ENCODE measurements around the gene TMUB1. TPM values are rescaled to one million over a fixed set of nuclear protein-coding genes. Genes with fewer than 3 reads are reported as not detected.

The TMUB1 gene
- total and polyA plus RNA-seq, 7 experiments from 2014 or later = 36.0 to 61.2 (median 42.2) TPM

DNA sequence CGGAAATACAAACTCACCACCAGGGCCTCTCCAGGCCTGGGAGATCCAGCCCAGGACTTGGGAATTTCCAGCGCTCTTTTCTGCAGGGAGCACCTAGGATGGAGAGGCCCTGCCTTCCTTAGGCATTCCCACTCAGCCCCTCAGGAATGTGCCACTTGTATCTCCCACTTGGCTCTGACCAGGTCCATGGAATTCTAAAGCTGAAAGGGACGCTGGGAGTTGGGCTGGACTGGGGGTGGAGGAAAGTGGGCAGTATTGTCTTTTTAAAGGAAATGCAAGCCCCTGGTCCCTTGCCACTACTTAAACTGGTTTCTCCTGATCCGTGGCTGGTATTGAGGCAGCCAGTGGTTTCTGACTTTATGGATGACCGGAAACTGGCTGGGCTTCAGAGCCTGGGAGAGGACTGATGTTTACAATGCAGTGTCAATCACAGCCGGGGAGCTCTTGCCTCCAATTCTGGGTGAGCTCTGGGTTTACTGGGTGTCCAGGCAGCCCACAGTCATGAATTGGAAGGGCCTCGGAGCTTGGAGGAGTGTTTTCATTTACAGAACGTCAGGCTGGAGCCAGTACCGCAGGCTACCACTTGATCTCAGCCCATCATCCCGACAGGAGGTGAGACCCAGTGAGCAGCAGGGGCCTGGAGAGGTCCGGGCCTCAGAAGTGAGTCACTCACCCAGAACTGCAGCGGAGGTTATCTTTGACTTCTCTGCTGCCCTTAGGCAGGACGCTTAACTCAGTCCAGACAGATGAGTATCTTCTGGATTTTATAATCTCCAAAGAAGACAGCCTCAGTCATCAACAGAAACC is 30.3 kb upstream of the TMUB1 start:
- intact Hi-C loops (cut with micrococcal nuclease) = loop anchor here in 1 of 2 donors (10.0 kb wide), 1 partner anchor 339 kb away; no protein-coding TSS in a partner anchor
- ChIA-PET CTCF (interaction anchor here (0.6 to 8.0 kb wide), 4 partner anchors 96 to 215 kb away, joined by 3 to 62 read pairs (median 4); no protein-coding TSS in a partner anchor), POLR2A (no interaction called here)
- peaks cover 0 to 3% (median 0%) of the 10 kb centered on the region in 3 experiments for H3K36me3 ChIP-seq (ENCODE audit: control insufficient read depth in 2 of 3, insufficient read depth in 3 of 3, low read length in 3 of 3)
- DNase-seq (no peak), ATAC-seq (no peak)
- Mint-ChIP-seq H3K27ac (peak overlapping the region in 1 of 9 donors; percentile 55), H3K4me3 (peak overlapping the region in 9 of 10 donors; percentile 17 to 72 (median 46)), H3K9me3 (no peaks in the 10 kb centered on the region), H3K4me1 (peaks cover 3 to 15% (median 5%) of the 10 kb centered on the region in 7 donors), H3K27me3 (peaks cover 0 to 21% (median 0%) of the 10 kb centered on the region in 5 donors), H3K36me3 (peaks cover 0 to 4% (median under 1%) of the 10 kb centered on the region in 5 donors)
- H3K4me3 ChIP-seq (ENCODE audit: low read length) = no peak overlapping the region
- peaks cover 0 to 4% of the 10 kb centered on the region in 2 donors for H3K27me3 ChIP-seq (ENCODE audit: control insufficient read depth in 2 of 2, insufficient read depth in 2 of 2, low read length in 2 of 2)
- no peaks in the 10 kb centered on the region for H3K9me3 ChIP-seq (ENCODE audit: control insufficient read depth in 2 of 3, low read length in 3 of 3)
- H3K27ac ChIP-seq (ENCODE audit: low read depth, low read length) = no peak overlapping the region
- H3K4me1 ChIP-seq (ENCODE audit: control insufficient read depth in 2 of 2, insufficient read depth in 2 of 2, low read length in 2 of 2) = no peaks in the 10 kb centered on the region

DNA sequence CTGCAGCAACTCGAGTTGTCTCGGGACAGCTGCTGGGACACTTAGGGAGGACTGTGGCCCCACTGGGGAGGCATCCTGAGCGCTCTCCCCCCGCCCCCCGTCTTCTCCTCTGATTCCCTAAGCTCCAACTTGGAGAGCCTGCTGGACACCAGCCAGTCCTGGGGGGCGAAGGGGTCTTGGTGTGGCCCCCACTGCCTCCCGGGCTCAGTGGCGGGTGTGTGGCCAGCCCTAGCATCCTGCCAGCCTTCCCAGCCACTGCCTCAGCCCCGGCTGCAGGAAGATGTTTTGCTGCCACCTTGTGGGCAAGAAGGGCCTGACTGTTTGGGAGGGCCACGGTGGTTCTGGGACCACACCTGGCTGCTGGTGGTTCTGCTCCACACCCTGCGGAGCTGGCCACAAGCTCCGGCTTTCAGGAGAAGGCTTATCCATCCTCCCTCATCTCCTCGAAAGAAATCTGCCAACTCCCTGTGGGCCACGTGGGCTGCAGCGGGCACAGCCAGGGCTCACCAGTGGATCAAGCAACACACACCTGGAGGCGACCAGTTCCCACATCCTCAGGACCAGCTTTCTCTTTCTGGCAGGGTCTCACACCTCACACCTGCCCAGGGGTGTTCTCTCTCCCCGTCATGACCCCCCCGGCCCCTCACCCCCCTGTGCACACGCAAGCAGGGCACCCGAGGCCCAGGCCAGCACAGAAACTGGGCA is 27.8 kb upstream of the TMUB1 start:
- H3K36me3 Mint-ChIP-seq = peaks cover 0 to 4% (median 0%) of the 10 kb centered on the region in 5 donors
- DNase-seq = peak; percentile 41 to 79 (median 71)
- POLR2A ChIA-PET = no interaction called here
- H3K4me3 Mint-ChIP-seq = peak overlapping the region in 1 of 10 donors; percentile 29
- peaks cover 0 to 9% (median 4%) of the 10 kb centered on the region in 7 donors for H3K4me1 Mint-ChIP-seq
- Histone ChIP-seq H3K27ac (ENCODE audit: low read depth, low read length) (no peak overlapping the region), H3K36me3 (ENCODE audit: control insufficient read depth in 2 of 3, insufficient read depth in 3 of 3, low read length in 3 of 3) (no peaks in the 10 kb centered on the region), H3K9me3 (ENCODE audit: control insufficient read depth in 2 of 3, low read length in 3 of 3) (no peaks in the 10 kb centered on the region), H3K4me3 (ENCODE audit: low read length) (no peak overlapping the region), H3K27me3 (ENCODE audit: control insufficient read depth in 2 of 2, insufficient read depth in 2 of 2, low read length in 2 of 2) (peaks cover 0 to 4% of the 10 kb centered on the region in 2 donors), H3K4me1 (ENCODE audit: control insufficient read depth in 2 of 2, insufficient read depth in 2 of 2, low read length in 2 of 2) (no peaks in the 10 kb centered on the region)
- no peaks in the 10 kb centered on the region for H3K9me3 Mint-ChIP-seq
- intact Hi-C loops (cut with micrococcal nuclease) = loop anchor here (1.0 to 10.0 kb wide), 12 partner anchors 24 to 824 kb away; partner anchors contain the start of genes ABCB8 (in 2 of the 2), SLC4A2 (in 2 of the 2) and AGAP3 (in 1 of the 2)
- CTCF ChIA-PET = interaction anchor here (0.6 to 8.0 kb wide), 25 partner anchors 9 to 220 kb away, joined by 3 to 62 read pairs (median 4); no protein-coding TSS in a partner anchor
- ATAC-seq = peak; percentile 82
- H3K27me3 Mint-ChIP-seq = peaks cover 0 to 20% (median 0%) of the 10 kb centered on the region in 5 donors
- H3K27ac Mint-ChIP-seq = no peak overlapping the region

DNA sequence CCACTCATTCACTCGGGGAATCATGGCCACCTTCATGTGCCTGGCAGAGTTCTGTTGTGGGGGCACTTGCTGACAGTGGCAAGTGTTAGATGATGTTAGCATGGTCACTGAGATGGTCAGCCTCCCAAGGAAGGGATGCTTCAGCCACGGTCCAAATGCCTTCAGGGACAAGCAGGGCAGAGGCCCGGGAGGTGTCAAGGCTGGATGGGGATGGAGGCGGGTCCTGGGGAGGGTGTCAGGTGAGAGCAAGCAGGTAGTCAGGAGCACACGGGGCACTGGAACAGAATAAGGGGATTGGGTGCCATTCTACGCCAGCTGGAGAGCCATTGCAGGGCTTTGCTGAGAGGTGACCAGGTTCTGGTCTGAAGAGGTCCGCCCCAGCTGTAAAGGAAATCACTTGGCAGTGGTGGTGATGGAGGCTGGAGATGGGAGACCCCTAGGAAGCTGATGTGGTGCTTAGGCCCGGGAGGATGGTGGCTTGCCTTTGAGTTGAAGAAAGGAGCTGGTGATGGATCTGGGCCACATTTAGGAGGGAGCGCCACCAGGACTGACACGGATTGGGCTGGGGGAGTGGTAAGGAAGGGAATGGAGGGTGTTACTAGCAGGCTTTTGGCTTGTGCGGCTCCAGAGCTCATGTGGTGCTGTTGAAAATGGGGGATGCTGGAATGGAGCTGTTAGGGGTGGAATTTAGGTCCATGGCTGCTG is 27.1 kb upstream of the TMUB1 start:
- Mint-ChIP-seq H3K27me3 (peaks cover 0 to 14% (median 0%) of the 10 kb centered on the region in 5 donors), H3K9me3 (no peaks in the 10 kb centered on the region), H3K4me1 (peaks cover 0 to 9% (median 3%) of the 10 kb centered on the region in 7 donors), H3K36me3 (peaks cover 0 to 4% (median 0%) of the 10 kb centered on the region in 5 donors), H3K4me3 (no peak overlapping the region), H3K27ac (no peak overlapping the region)
- no peaks in the 10 kb centered on the region for H3K36me3 ChIP-seq (ENCODE audit: control insufficient read depth in 2 of 3, insufficient read depth in 3 of 3, low read length in 3 of 3)
- no peaks in the 10 kb centered on the region for H3K4me1 ChIP-seq (ENCODE audit: control insufficient read depth in 2 of 2, insufficient read depth in 2 of 2, low read length in 2 of 2)
- no peak for DNase-seq
- ATAC-seq = no peak
- H3K27ac ChIP-seq (ENCODE audit: low read depth, low read length) = no peak overlapping the region
- no peak overlapping the region for H3K4me3 ChIP-seq (ENCODE audit: low read length)
- ChIA-PET CTCF (interaction anchor here (0.7 to 8.0 kb wide), 22 partner anchors 9 to 212 kb away, joined by 3 to 62 read pairs (median 4); partner anchors contain the start of gene CDK5), POLR2A (no interaction called here)
- peaks cover 0 to 4% of the 10 kb centered on the region in 2 donors for H3K27me3 ChIP-seq (ENCODE audit: control insufficient read depth in 2 of 2, insufficient read depth in 2 of 2, low read length in 2 of 2)
- H3K9me3 ChIP-seq (ENCODE audit: control insufficient read depth in 2 of 3, low read length in 3 of 3) = no peaks in the 10 kb centered on the region
- intact Hi-C loops (cut with micrococcal nuclease) = loop anchor here (2.0 to 10.0 kb wide), 4 partner anchors 24 to 824 kb away; partner anchors contain the start of genes AGAP3 (in 1 of the 2) and SLC4A2 (in 1 of the 2)

DNA sequence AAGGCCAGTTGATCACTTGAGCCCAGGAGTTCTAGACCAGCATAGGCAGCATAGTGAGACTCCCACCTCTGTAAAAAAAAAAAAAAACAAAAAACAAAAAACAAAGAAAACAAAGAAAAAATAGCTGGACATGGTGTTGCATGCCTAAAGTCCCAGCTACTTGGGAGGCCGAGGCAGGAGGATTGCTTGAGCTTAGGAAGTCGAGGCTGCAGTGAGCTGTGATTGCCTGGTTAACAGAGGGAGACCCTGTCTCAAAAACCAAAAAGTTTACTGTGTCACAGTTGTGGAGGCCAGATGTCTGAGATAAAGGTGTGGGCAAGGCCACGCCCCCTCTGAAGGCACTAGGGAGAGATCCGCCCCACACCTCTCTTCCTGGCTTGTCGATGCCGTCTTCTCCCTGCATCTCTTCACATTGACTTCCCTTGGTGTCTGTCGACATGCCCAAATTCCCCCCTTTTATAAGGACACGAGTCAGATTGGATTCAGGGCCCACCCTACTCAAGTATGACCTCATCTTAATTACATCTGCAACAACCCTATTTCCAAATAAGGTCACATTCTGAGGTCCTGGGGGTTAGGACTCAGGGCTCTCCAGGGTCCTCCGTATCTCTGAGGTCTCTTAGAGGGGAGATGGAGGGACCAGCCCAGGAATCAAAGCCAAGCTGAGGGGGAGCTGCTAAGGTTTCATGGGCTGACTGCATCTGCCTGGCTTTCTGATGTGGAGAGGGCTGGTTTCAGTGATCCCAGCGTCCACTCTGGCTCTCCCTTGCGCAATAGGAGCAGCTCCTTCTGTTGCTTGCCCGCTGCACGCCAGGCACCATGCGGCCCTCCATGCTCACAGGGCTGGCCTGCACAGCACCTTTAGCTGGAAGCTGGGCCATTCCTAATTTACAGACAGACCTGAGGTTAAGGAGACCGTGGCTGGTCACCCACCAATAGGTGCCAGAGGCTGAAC is 26.1 kb upstream of the TMUB1 start:
- intact Hi-C loops (cut with micrococcal nuclease) = loop anchor here (2.0 to 10.0 kb wide), 4 partner anchors 23 to 823 kb away; partner anchors contain the start of genes AGAP3 (in 1 of the 2) and SLC4A2 (in 1 of the 2)
- peaks cover 0 to 4% of the 10 kb centered on the region in 2 donors for H3K27me3 ChIP-seq (ENCODE audit: control insufficient read depth in 2 of 2, insufficient read depth in 2 of 2, low read length in 2 of 2)
- H3K4me1 ChIP-seq (ENCODE audit: control insufficient read depth in 2 of 2, insufficient read depth in 2 of 2, low read length in 2 of 2) = no peaks in the 10 kb centered on the region

DNA sequence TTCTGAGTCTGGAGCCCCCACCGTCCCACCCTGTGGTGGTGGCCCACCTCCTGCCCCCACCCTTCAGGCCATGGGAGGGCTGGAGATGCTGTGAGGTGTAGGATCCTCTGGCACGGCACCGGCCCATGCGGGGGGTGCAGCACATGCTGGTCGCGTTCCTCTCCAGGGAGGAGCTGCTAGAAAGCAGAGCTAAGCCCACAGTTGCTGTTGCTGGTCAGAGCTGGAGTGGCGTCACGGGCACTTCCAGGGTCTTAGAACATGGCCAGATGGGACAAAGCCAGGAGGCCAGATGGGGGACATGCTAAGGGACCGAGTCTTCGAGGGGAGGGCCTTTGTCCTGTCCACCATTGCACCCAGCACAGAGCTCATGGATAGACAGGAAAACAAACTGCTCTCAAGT is 24.6 kb upstream of the TMUB1 start:
- no peaks in the 10 kb centered on the region for H3K9me3 Mint-ChIP-seq
- Histone ChIP-seq H3K4me3 (ENCODE audit: low read length) (no peak overlapping the region), H3K27ac (ENCODE audit: low read depth, low read length) (no peak overlapping the region), H3K36me3 (ENCODE audit: control insufficient read depth in 2 of 3, insufficient read depth in 3 of 3, low read length in 3 of 3) (no peaks in the 10 kb centered on the region), H3K27me3 (ENCODE audit: control insufficient read depth in 2 of 2, insufficient read depth in 2 of 2, low read length in 2 of 2) (no peaks in the 10 kb centered on the region), H3K9me3 (ENCODE audit: control insufficient read depth in 2 of 3, low read length in 3 of 3) (no peaks in the 10 kb centered on the region), H3K4me1 (ENCODE audit: control insufficient read depth in 2 of 2, insufficient read depth in 2 of 2, low read length in 2 of 2) (no peaks in the 10 kb centered on the region)
- ChIA-PET POLR2A (interaction anchor here (0.7 to 1.9 kb wide), 3 partner anchors 15 to 1240 kb away, joined by 3 to 4 read pairs (median 3); partner anchors contain the start of gene ABCB8), CTCF (interaction anchor here (0.5 to 8.0 kb wide), 7 partner anchors 16 to 210 kb away, joined by 3 to 62 read pairs (median 4); no protein-coding TSS in a partner anchor)
- H3K36me3 Mint-ChIP-seq = peaks cover 0 to 5% (median 0%) of the 10 kb centered on the region in 5 donors
- ATAC-seq (no peak), DNase-seq (no peak)
- peak overlapping the region in 2 of 9 donors; percentile 10 to 25 for H3K27ac Mint-ChIP-seq
- intact Hi-C loops (cut with micrococcal nuclease) = no loop called here
- no peak overlapping the region for H3K4me3 Mint-ChIP-seq
- peaks cover 0 to 18% (median 4%) of the 10 kb centered on the region in 7 donors for H3K4me1 Mint-ChIP-seq
- H3K27me3 Mint-ChIP-seq = peaks cover 0 to 10% (median 0%) of the 10 kb centered on the region in 5 donors

More for the DNA sequence above, 26.1 kb upstream of the TMUB1 start:
- ChIA-PET CTCF (interaction anchor here (1.4 to 8.0 kb wide), 7 partner anchors 21 to 211 kb away, joined by 3 to 62 read pairs (median 5); partner anchors contain the start of gene CDK5), POLR2A (interaction anchor here (1.9 kb wide), 1 partner anchor 81 kb away, joined by 4 read pairs; the partner anchor contains the start of gene ABCB8)
- Mint-ChIP-seq H3K27me3 (peaks cover 0 to 14% (median 0%) of the 10 kb centered on the region in 5 donors), H3K27ac (no peak overlapping the region), H3K9me3 (no peaks in the 10 kb centered on the region), H3K4me1 (peaks cover 0 to 12% (median 4%) of the 10 kb centered on the region in 7 donors), H3K36me3 (peaks cover 0 to 5% (median 0%) of the 10 kb centered on the region in 5 donors), H3K4me3 (no peak overlapping the region)
- H3K36me3 ChIP-seq (ENCODE audit: control insufficient read depth in 2 of 3, insufficient read depth in 3 of 3, low read length in 3 of 3) = no peaks in the 10 kb centered on the region
- no peak overlapping the region for H3K27ac ChIP-seq (ENCODE audit: low read depth, low read length)
- ATAC-seq (no peak), DNase-seq (no peak)
- H3K4me3 ChIP-seq (ENCODE audit: low read length) = no peak overlapping the region
- H3K9me3 ChIP-seq (ENCODE audit: control insufficient read depth in 2 of 3, low read length in 3 of 3) = no peaks in the 10 kb centered on the region
